Fibroblast of lung (primary cell): ENCODE data around the gene ZNF501.

Experiments used
- EZH2 ChIP-seq: IDR thresholded peaks from 2 replicates; pipeline ENCODE4 v1.5.1; 2012; ENCODE audit warnings: low read length, control low read depth, mild to moderate bottlenecking; ENCODE audit errors: missing control alignments
- TF ChIP-seq, protein P1 (sequence below), 2 donors: IDR thresholded peaks in 1 of 2; conservative IDR thresholded peaks in 1 of 2; 1 replicate in 1 of 2; 2 replicates in 1 of 2; pipeline ENCODE4 v1.5.1; 2011 to 2012; ENCODE audit warnings: low read length in 2 of 2, control low read depth in 1 of 2, inconsistent platforms in 1 of 2, low read depth in 1 of 2, mild to moderate bottlenecking in 1 of 2

DNA sequence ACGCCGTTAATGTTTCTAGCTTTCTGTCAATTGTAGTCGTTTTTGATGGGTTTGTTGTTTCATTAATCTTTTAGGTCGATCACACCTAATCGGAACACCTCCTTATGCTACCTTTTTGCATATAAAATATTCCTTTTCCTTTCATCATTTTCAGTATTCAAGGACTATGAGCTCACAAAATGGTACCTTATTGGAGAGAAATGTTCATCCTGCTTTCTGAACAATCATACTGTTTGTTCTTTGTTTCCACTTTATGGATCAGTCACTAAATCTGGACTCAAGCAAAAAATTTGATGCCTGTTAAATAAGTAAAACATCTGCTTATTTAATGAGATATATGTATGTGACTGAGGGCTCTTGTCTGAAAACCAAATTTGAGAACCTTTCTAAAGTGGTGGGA is 33.3 kb downstream of the ZNF501 start:
- TF ChIP-seq, protein P1, sequence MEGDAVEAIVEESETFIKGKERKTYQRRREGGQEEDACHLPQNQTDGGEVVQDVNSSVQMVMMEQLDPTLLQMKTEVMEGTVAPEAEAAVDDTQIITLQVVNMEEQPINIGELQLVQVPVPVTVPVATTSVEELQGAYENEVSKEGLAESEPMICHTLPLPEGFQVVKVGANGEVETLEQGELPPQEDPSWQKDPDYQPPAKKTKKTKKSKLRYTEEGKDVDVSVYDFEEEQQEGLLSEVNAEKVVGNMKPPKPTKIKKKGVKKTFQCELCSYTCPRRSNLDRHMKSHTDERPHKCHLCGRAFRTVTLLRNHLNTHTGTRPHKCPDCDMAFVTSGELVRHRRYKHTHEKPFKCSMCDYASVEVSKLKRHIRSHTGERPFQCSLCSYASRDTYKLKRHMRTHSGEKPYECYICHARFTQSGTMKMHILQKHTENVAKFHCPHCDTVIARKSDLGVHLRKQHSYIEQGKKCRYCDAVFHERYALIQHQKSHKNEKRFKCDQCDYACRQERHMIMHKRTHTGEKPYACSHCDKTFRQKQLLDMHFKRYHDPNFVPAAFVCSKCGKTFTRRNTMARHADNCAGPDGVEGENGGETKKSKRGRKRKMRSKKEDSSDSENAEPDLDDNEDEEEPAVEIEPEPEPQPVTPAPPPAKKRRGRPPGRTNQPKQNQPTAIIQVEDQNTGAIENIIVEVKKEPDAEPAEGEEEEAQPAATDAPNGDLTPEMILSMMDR (conservative IDR thresholded peaks at IDR 0.05 in 1 of 2, IDR thresholded peaks at IDR 0.05 in 1 of 2; ENCODE audit: low read depth in 1 of 2, low read length in 2 of 2): no peak
- TF ChIP-seq EZH2: no peak
